Measurements from ENCODE around the gene MPP7.

Gene MPP7

GRCh38 chr10:28256776-28257175 lies 46.1 kb downstream of the MPP7 start:
- H3K4me3 ChIP-seq (replicated peaks in 1 of 2; ENCODE audit: low read depth in 2 of 2, low read length in 2 of 2), result no peak overlapping the region
- TF ChIP-seq CTCF (IDR thresholded peaks at IDR 0.05; ENCODE audit: low read depth, low read length), result no peak

GRCh38 chr10:28254290-28254985 lies 48.4 kb downstream of the MPP7 start:
- no peak overlapping the region for H3K4me3 ChIP-seq (replicated peaks in 1 of 2; ENCODE audit: low read depth in 2 of 2, low read length in 2 of 2)
- TF ChIP-seq CTCF (IDR thresholded peaks at IDR 0.05; ENCODE audit: low read depth, low read length), result no peak
- DNase-seq (ENCODE audit: low read depth in 2 of 2), result peak; percentile 30 to 42

More at GRCh38 chr10:28256776-28257175, 46.1 kb downstream of the MPP7 start:
- no peak for DNase-seq (ENCODE audit: low read depth in 2 of 2)

GRCh38 chr10:28253169-28253785 lies 49.6 kb downstream of the MPP7 start:
- no peak overlapping the region for H3K4me3 ChIP-seq (replicated peaks in 1 of 2; ENCODE audit: low read depth in 2 of 2, low read length in 2 of 2)
- no peak for TF ChIP-seq CTCF (IDR thresholded peaks at IDR 0.05; ENCODE audit: low read depth, low read length)
- DNase-seq (ENCODE audit: low read depth in 2 of 2), result no peak

All from cardiac fibroblast (primary cell).